GM13976 (cell line): ENCODE results near the gene FCHO2.

Experiments
- DNase-seq: peaks from one replicate; pipeline ENCODE4 v3.0.0; 2012; ENCODE audit warnings: low spot score
- CTCF ChIP-seq: IDR thresholded peaks from 2 replicates; pipeline ENCODE4 v1.5.1; 2012; ENCODE audit warnings: borderline replicate concordance, mild to moderate bottlenecking; ENCODE audit not compliant: insufficient read depth; ENCODE audit errors: extremely low read depth, missing control alignments, control extremely low read depth
- in situ Hi-C: fragments of 300-500 bp; cut with MboI; formaldehyde crosslinking; loops from one replicate; pipeline ENCODE4 v1.12.0; 2022; ENCODE audit warnings: low sequenced_read_pairs, mixed read lengths, inconsistent platforms; ENCODE audit not compliant: unreplicated experiment

Gene FCHO2

GRCh38 chr5:73131711-73132425, 176.0 kb downstream of the FCHO2 start:
- no peak for TF ChIP-seq CTCF
- no peak for DNase-seq
- in situ Hi-C loops, result no loop called here

GRCh38 chr5:73132759-73133158, 176.9 kb downstream of the FCHO2 start:
- TF ChIP-seq CTCF, result no peak
- in situ Hi-C loops, result no loop called here
- no peak for DNase-seq

- in situ Hi-C loops, result no loop called here
- DNase-seq, result no peak
- TF ChIP-seq CTCF, result no peak
Observed at GRCh38 chr5:73135021-73135420, 179.2 kb downstream of the FCHO2 start.

GRCh38 chr5:73135429-73136054, 179.7 kb downstream of the FCHO2 start:
- no peak for TF ChIP-seq CTCF
- no peak for DNase-seq
- in situ Hi-C loops, result no loop called here

- in situ Hi-C loops, result no loop called here
- TF ChIP-seq CTCF, result no peak
- no peak for DNase-seq
Observed at GRCh38 chr5:73136055-73136562, 180.3 kb downstream of the FCHO2 start.

GRCh38 chr5:73137563-73138530, 182.0 kb downstream of the FCHO2 start:
- in situ Hi-C loops, result no loop called here
- no peak for DNase-seq
- no peak for TF ChIP-seq CTCF
